ENCODE results near the gene PLA2G2D.

PLA2G2D gene

DNA sequence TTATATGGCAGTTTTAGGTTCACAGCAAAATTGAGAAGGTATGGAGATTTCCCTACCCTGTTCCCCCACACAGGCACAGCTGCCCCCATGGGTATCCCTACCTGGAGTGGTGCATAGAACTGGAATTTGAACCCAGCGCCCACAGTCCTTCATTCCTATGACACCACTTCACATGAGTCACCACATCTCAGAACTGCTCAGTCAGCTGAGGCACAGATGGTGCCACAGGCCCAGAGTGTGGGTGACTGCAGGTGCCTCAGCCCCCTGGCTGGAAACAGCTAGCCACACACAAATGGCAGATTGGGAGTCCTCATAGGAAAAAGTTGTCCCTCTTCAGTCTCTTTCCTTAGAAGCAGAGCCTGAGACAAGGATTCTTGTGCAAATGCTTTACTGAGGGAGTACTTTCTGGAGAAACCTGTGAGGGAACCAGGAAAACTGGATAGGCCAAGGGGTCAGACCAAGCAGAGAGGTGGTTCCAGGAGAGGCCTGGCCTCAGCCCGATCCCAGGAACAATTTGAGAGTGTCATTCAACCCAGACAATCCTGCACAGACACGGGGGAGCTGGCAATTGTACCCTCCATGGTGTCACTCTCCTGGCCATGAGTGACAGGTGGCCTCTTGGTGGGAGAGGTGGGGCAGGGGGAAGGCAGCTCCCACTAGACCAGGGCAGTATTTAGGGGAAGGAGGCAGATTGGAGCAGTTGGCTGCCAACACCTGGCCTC lies 6.9 kb downstream of the PLA2G2D start:
- DNase-seq, result no peak

DNA sequence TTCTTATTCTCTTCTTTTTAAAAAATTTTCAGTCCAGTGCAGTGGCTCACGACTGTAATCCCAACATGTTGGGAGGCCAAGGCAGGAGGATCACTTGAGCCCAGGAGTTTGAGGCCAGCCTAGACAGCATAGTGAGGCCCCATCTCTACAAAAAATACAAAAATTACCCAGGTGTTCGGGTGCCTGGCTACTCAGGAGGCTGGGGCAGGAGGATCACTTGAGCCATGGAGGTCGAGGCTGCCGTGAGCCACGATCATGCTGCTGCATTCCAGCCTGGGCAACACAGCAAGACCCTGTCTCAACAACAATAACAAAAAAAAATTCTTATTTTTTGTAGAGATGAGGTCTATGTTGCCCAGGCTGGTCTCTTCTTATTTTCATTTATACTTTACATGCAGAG lies 7.9 kb downstream of the PLA2G2D start:
- no peak for DNase-seq

DNA sequence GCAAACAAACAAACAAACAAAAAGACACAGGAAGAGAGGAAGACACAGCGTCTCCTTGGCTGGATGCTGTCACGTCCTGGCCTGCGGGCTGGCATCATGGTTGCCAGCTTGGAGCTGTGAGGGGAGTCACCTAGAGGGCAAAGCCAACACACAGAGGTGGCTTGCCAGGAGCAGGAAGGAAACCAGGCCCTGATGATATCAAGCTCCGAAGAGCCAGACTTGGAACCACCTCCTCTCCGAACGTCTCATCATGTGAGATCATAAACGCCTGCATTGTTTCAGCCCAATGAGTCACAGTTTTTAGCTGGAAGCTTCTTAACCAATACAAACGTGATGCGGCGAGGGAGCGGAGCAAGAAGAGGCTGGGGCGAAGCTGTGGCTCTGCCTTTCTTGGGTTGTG lies 8.7 kb downstream of the PLA2G2D start:
- DNase-seq, result no peak

- no peak for DNase-seq
Measured at GRCh38 chr1:20109223-20109856, 10.0 kb downstream of the PLA2G2D start.

DNA sequence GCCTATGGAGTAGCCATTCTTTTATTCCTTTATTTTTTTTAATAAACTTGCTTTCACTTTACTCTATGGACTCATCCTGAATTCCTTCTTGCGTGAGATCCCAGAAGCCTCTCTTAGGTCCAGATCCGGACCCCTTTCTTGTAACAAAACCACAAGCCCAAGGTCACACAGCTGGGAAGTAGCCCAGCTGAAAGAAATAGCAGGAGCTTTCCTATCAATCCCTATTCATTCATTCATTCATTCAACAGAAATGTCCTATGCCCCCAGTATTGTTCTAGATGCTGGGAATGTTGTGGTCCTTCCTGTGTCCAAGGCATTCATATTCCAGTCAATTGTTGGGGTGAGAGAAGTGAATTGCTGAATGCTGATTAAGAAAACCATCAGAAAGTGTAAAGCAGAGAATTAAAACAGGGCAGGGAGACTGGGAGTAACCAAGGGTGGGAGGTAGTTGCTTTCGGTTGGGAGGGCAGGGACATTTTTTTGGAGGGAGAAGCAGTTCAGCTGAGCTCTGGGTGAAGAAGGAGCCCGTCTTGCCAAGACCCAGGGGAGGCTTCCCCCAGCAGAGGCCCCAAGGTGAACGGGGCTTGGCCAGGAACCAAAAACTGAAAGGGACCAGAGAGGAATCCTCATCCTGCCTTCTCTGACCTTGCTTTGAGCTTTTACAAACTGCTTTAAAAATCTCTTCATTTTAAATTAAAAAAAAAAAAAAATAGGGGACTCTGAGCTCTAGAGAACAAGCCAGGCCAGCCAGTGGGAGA lies 10.8 kb downstream of the PLA2G2D start:
- no peak for DNase-seq

- no peak for DNase-seq
Measured at GRCh38 chr1:20107796-20108195, 11.5 kb downstream of the PLA2G2D start.

GRCh38 chr1:20107351-20107750 lies 12.0 kb downstream of the PLA2G2D start:
- no peak for DNase-seq

DNA sequence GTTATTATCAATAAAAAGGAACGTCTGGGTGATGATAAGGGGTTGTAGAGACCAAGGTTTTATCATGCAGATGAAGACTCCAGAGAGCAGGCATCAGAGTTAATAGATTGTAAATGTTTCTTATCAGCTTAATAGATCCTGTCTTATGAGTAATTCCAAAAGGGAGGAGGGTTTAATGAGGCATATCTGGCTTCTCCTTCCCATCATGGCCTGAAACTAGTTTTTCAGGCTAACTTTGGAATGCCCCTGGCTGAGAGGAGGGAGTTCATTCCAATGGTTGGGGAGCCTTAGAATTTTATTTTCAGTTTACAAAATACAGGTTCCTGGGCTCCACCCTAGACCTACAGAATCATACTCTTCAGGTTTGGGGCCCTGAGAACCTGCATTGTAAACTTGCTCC lies 13.5 kb downstream of the PLA2G2D start:
- no peak for DNase-seq

DNA sequence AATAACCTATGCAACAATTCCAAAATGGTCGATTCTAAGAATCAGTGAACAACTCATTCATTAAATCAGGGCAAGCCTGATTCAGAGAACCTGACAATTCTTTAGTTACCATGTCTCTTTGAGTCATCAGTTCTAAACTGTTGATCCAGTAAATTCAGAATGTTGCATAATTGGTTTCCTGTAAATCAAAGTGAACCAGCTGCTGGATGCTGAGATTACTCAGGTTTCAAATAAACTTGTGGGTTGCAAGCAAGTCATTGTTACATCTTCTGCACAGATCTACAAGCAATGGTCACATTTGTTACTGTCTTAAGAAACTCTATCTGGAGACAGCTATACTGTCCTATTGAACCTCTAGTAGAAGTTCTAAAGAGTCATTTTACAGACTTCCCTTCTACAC lies 16.5 kb downstream of the PLA2G2D start:
- DNase-seq, result no peak

- peak; percentile 5 for DNase-seq
Measured at GRCh38 chr1:20100632-20101355, 18.5 kb downstream of the PLA2G2D start.

DNA sequence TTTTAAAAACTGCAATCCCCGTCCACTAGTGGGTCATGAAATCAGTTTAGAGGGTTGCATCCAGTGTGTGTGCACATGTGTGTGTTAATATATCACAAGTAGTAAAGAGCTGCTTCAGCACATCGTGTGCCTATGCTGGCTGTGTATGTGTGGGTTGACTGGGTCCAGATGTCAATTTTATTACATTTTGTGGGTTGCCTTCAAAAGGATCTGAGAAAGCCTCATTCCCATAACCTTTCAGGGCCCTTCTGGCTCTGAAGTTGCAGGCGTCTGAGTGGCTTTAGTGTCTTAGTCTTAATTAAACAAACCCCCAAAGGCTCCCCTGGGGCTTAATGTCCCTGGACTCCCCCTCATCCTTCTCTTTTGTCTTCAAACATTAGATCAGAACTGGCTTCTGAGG lies 19.8 kb downstream of the PLA2G2D start:
- DNase-seq, result no peak

DNA sequence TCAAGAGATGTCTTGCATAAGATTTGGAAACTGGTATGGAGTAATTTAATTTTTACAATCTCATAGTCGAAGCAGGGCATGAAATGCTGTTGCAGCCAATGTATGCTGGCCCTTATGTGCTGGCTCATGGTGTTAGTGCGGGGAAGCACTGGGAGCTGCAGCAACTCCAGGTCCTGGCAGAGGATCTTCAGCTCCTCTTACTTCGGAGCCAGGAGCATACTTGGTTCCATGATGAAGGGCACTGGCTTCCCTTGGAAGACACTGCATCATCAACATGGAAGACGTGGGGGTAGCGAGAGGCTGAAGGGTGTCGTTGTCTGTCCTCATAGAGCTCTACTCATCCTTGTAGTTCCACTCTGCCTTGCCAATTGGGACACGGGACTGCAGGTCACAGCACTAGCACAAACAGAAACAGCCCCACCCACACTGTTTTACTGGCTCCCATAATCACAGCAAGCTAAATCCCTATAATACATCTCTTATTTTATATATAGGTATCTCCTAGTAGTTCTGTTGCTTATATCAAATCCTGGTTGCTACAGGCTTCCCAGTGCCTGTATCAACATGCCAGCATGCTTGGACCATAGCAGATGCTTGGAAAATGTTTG lies 22.4 kb downstream of the PLA2G2D start:
- DNase-seq, result no peak

DNA sequence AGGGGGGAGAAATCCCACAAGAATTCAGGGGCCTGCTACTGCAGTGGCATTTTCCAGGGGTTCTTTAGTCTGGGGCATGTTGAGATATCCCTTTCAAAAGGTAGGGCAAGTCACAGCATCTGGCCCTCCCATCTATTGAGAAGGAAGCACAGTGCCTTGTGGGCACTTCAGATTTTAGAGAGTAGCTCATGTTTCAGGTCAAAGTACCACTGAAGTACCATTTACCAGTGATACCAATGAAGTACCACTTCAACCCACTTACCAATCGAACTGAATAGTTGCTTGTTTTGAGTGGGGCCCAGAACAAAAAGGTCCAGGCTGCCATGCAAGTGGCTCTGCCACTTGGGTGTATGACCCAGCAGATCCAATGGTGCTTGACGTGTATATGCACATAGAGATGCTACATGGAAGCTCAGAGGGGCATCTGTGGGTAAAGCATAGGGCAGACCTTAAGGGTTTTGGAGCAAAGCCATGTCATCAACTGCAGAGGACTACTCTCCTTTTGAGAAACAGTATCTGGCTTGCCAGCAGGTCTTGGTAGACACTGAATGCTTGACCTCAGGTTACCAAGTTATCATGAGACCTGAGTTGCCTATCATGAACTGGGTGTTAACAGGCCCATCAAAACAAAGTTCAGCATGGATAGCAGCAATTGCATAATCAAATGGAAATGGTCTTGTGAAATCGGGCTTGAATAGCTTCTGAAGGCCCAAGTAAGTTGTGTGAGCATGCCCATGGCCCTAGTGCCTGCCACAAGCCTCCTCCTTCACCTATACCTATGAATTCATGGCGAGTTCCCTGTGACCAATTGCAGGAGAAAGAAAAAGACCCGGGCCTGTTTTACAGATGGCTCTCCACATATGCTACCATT lies 23.5 kb downstream of the PLA2G2D start:
- DNase-seq, result no peak

- DNase-seq, result no peak
Measured at GRCh38 chr1:20093940-20094391, 25.4 kb downstream of the PLA2G2D start.

GRCh38 chr1:20093303-20093702 lies 26.0 kb downstream of the PLA2G2D start:
- no peak for DNase-seq

- DNase-seq, result no peak
Measured at GRCh38 chr1:20090641-20091040, 28.7 kb downstream of the PLA2G2D start.

DNA sequence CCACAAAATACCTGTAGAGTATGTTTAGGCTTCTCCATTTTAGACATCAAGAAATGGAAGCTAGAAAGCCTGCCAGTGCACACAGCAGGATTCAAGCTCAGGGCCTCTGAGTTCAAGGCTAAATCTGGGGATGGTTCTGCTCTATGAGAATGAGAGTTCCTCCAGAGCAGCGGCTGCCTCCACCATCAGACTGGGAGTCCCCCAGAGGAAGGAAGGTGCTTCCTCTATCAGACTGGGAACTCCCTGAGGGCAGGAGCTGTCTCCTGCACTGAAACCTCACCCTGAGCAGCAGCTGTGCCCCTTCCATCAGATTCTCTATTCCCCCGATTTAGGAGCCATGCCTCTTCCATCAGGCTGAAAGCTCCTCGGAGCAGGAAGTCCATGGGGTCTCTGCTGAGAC lies 29.2 kb downstream of the PLA2G2D start:
- no peak for DNase-seq

DNA sequence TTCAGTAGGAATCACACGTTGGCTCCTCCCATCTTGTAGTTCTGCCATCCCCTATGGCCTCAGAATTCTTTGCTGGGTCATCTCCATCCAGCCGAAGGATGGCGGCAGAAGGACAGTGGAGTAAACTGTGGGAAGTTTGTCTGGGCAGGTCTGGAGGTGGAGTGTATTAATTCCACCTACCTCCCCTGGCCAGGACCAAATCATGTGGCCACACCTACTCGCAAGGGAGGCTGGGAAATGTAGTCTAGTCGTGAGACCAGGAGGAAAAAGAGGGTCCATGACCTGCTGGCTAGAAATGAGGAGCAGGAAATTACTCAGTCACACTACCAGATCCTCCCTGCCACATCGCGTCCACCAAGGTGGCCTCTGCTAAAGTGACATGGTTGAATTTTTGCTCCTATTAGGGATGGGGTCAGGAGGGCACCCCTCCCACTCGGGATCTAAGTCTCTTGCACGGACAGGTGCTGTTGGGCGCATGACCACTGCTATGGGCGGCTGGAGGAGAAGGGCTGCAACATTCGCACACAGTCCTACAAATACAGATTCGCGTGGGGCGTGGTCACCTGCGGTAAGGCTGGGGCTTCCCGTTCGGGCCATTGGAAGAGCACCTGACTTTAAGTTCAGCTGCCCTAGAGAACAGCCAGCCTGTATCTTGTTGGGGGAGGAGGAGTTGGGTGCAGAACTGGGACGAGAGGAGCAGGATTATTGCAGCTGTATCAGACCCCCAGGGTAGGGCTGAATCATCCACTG lies 29.8 kb downstream of the PLA2G2D start:
- DNase-seq, result no peak

- DNase-seq, result no peak
Measured at GRCh38 chr1:20087668-20088067, 31.7 kb downstream of the PLA2G2D start.

GRCh38 chr1:20086800-20087199 lies 32.5 kb downstream of the PLA2G2D start:
- no peak for DNase-seq
